Activated T-cell treated with anti-CD3 and anti-CD28 coated beads, Interleukin-2, amount 50 U/mL, for 4 hours (primary cell): ENCODE data around the gene KRT3. TPM values are rescaled to one million over a fixed set of nuclear protein-coding genes. Genes with fewer than 3 reads are reported as not detected.

Source experiments
- ATAC-seq, 2 donors: fragments of 200-7000 bp; cut with Tn5 transposase; one replicate each; pipeline ENCODE4 v1.10.0; 2021
- DNase-seq: peaks from one replicate; pipeline ENCODE4 v3.0.0-alpha.2; 2020
- H3K27me3 Mint-ChIP-seq: one replicate; pipeline ENCODE4 v1.8.0; 2021; ENCODE audit warnings: low read depth, mixed read lengths
- H3K36me3 Mint-ChIP-seq: one replicate; pipeline ENCODE4 v1.8.0; 2022; ENCODE audit warnings: mixed read lengths; ENCODE audit not compliant: insufficient read depth
- H3K4me1 Mint-ChIP-seq: one replicate; pipeline ENCODE4 v1.8.0; 2021; ENCODE audit warnings: low read depth, mixed read lengths
- H3K4me3 Mint-ChIP-seq: one replicate; pipeline ENCODE4 v1.8.0; 2021; ENCODE audit warnings: mild to moderate bottlenecking, moderate library complexity, mixed read lengths
- H3K9me3 Mint-ChIP-seq: one replicate; pipeline ENCODE4 v1.8.0; 2021; ENCODE audit warnings: mixed read lengths
- total RNA-seq, 3 donors: library from RNA; stranded (reverse); gene quantifications; one replicate each; pipeline ENCODE4 v1.2.1, GENCODE V29; 2021

The KRT3 gene
- total RNA-seq, 3 donors from 2014 or later = not detected

GRCh38 chr12:52813203-52813819, 17.4 kb upstream of the KRT3 start:
- Mint-ChIP-seq H3K36me3 (no peaks in the 10 kb centered on the region), H3K4me1 (peaks cover 10% of the 10 kb centered on the region), H3K9me3 (no peaks in the 10 kb centered on the region), H3K4me3 (no peak overlapping the region), H3K27me3 (peaks cover 2% of the 10 kb centered on the region)
- no peak for DNase-seq
- no peak for ATAC-seq

- no peaks in the 10 kb centered on the region for H3K9me3 Mint-ChIP-seq
- no peaks in the 10 kb centered on the region for H3K36me3 Mint-ChIP-seq
- ATAC-seq = no peak
Observed at GRCh38 chr12:52812749-52813148, 16.8 kb upstream of the KRT3 start.

GRCh38 chr12:52812073-52812400, 16.1 kb upstream of the KRT3 start:
- ATAC-seq = no peak
- H3K4me1 Mint-ChIP-seq = no peaks in the 10 kb centered on the region
- H3K27me3 Mint-ChIP-seq = no peaks in the 10 kb centered on the region
- no peak for DNase-seq
- H3K9me3 Mint-ChIP-seq = no peaks in the 10 kb centered on the region
- no peak overlapping the region for H3K4me3 Mint-ChIP-seq
- H3K36me3 Mint-ChIP-seq = no peaks in the 10 kb centered on the region

More at GRCh38 chr12:52812749-52813148, 16.8 kb upstream of the KRT3 start:
- DNase-seq = no peak
- Mint-ChIP-seq H3K4me1 (peaks cover 6% of the 10 kb centered on the region), H3K27me3 (no peaks in the 10 kb centered on the region), H3K4me3 (no peak overlapping the region)

GRCh38 chr12:52811191-52812072, 15.5 kb upstream of the KRT3 start:
- Mint-ChIP-seq H3K9me3 (no peaks in the 10 kb centered on the region), H3K4me3 (no peak overlapping the region), H3K4me1 (no peaks in the 10 kb centered on the region), H3K36me3 (no peaks in the 10 kb centered on the region), H3K27me3 (peaks cover 2% of the 10 kb centered on the region)
- ATAC-seq (no peak), DNase-seq (no peak)

- no peaks in the 10 kb centered on the region for H3K9me3 Mint-ChIP-seq
- no peak overlapping the region for H3K4me3 Mint-ChIP-seq
- no peak for DNase-seq
- ATAC-seq = no peak
- H3K36me3 Mint-ChIP-seq = no peaks in the 10 kb centered on the region
- H3K27me3 Mint-ChIP-seq = peaks cover 2% of the 10 kb centered on the region
- no peaks in the 10 kb centered on the region for H3K4me1 Mint-ChIP-seq
Observed at GRCh38 chr12:52810554-52810953, 14.6 kb upstream of the KRT3 start.

- Mint-ChIP-seq H3K4me1 (no peaks in the 10 kb centered on the region), H3K36me3 (no peaks in the 10 kb centered on the region), H3K27me3 (peaks cover 2% of the 10 kb centered on the region), H3K4me3 (no peak overlapping the region), H3K9me3 (no peaks in the 10 kb centered on the region)
- DNase-seq (no peak), ATAC-seq (no peak)
Observed at GRCh38 chr12:52809166-52809565, 13.2 kb upstream of the KRT3 start.

GRCh38 chr12:52808573-52809160, 12.8 kb upstream of the KRT3 start:
- Mint-ChIP-seq H3K36me3 (no peaks in the 10 kb centered on the region), H3K4me3 (no peak overlapping the region), H3K27me3 (peaks cover 2% of the 10 kb centered on the region), H3K9me3 (no peaks in the 10 kb centered on the region), H3K4me1 (no peaks in the 10 kb centered on the region)
- no peak for DNase-seq
- no peak for ATAC-seq

- H3K4me1 Mint-ChIP-seq = no peaks in the 10 kb centered on the region
- H3K36me3 Mint-ChIP-seq = no peaks in the 10 kb centered on the region
- H3K4me3 Mint-ChIP-seq = no peak overlapping the region
- no peak for ATAC-seq
- no peak for DNase-seq
- H3K9me3 Mint-ChIP-seq = no peaks in the 10 kb centered on the region
- H3K27me3 Mint-ChIP-seq = peaks cover 2% of the 10 kb centered on the region
Observed at GRCh38 chr12:52807544-52808470, 11.9 kb upstream of the KRT3 start.

- Mint-ChIP-seq H3K36me3 (no peaks in the 10 kb centered on the region), H3K27me3 (peaks cover 2% of the 10 kb centered on the region), H3K9me3 (no peaks in the 10 kb centered on the region), H3K4me3 (no peak overlapping the region), H3K4me1 (no peaks in the 10 kb centered on the region)
- ATAC-seq (no peak), DNase-seq (no peak)
Observed at GRCh38 chr12:52806821-52807543, 11.1 kb upstream of the KRT3 start.

GRCh38 chr12:52806169-52806811, 10.4 kb upstream of the KRT3 start:
- no peak for ATAC-seq
- Mint-ChIP-seq H3K4me1 (no peaks in the 10 kb centered on the region), H3K36me3 (no peaks in the 10 kb centered on the region), H3K9me3 (no peaks in the 10 kb centered on the region), H3K4me3 (no peak overlapping the region), H3K27me3 (peaks cover 2% of the 10 kb centered on the region)
- no peak for DNase-seq

GRCh38 chr12:52805739-52806138, 9.8 kb upstream of the KRT3 start:
- Mint-ChIP-seq H3K4me3 (no peak overlapping the region), H3K27me3 (peaks cover 2% of the 10 kb centered on the region), H3K36me3 (no peaks in the 10 kb centered on the region), H3K4me1 (no peaks in the 10 kb centered on the region), H3K9me3 (no peaks in the 10 kb centered on the region)
- DNase-seq (no peak), ATAC-seq (no peak)

- Mint-ChIP-seq H3K36me3 (no peaks in the 10 kb centered on the region), H3K9me3 (no peaks in the 10 kb centered on the region), H3K4me1 (no peaks in the 10 kb centered on the region), H3K27me3 (peaks cover 2% of the 10 kb centered on the region), H3K4me3 (no peak overlapping the region)
- DNase-seq (no peak), ATAC-seq (no peak)
Observed at GRCh38 chr12:52805000-52805399, 9.1 kb upstream of the KRT3 start.

- ATAC-seq (no peak), DNase-seq (no peak)
- H3K4me1 Mint-ChIP-seq = no peaks in the 10 kb centered on the region
- H3K27me3 Mint-ChIP-seq = peaks cover 2% of the 10 kb centered on the region
- H3K36me3 Mint-ChIP-seq = no peaks in the 10 kb centered on the region
- H3K9me3 Mint-ChIP-seq = no peaks in the 10 kb centered on the region
- H3K4me3 Mint-ChIP-seq = no peak overlapping the region
Observed at GRCh38 chr12:52802442-52802841, 6.5 kb upstream of the KRT3 start.
